GM10248 (cell line): Measurements from ENCODE around the gene POLR1D.

ENCODE experiments used
- CTCF ChIA-PET: fragments of 300-600 bp; sonication (Branson Sonifier 250); formaldehyde crosslinking; extraction: SDS; loops from one replicate; lab custom pipeline; 2021; ENCODE audit warnings: antibody characterized with exemption; lab: Yijun Ruan, JAX
- POLR2A ChIA-PET: fragments of 350-650 bp; sonication (Branson Sonifier 250); formaldehyde crosslinking; extraction: SDS; loops from one replicate; lab custom pipeline; 2020; ENCODE audit warnings: antibody characterized with exemption; lab: Yijun Ruan, JAX
- DNase-seq: peaks from one replicate; pipeline ENCODE4 v3.0.0; 2012; ENCODE audit errors: extremely low spot score
- TF ChIP-seq, protein P1 (sequence below): IDR thresholded peaks from 2 replicates; pipeline ENCODE4 v1.5.1; 2012; ENCODE audit warnings: mild to moderate bottlenecking, low read depth; ENCODE audit errors: extremely low read depth, missing control alignments, control extremely low read depth

POLR1D gene

DNA sequence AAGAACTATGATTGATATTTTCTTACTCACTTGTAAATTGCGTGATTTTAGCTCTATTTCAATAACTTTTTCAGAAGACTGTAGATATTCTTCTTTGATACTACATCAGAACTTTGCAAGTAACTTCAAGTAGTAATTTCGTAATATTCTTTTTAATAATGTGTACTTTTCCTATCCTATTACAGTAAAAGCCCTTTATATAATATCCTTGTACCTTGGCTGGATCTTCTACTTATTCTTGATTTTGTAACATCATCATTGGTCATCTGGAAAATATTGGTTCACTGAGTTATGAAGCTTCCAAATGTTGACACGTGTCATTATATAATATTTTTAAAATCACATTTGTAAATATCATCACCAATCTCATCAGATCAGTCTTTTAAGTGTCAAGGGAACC is 32.4 kb downstream of the POLR1D start:
- CTCF ChIA-PET = interaction anchor here (1.8 kb wide), 1 partner anchor 11 kb away, joined by 11 read pairs; no protein-coding TSS in a partner anchor
- DNase-seq = no peak
- POLR2A ChIA-PET = no interaction called here
- TF ChIP-seq, protein P1, sequence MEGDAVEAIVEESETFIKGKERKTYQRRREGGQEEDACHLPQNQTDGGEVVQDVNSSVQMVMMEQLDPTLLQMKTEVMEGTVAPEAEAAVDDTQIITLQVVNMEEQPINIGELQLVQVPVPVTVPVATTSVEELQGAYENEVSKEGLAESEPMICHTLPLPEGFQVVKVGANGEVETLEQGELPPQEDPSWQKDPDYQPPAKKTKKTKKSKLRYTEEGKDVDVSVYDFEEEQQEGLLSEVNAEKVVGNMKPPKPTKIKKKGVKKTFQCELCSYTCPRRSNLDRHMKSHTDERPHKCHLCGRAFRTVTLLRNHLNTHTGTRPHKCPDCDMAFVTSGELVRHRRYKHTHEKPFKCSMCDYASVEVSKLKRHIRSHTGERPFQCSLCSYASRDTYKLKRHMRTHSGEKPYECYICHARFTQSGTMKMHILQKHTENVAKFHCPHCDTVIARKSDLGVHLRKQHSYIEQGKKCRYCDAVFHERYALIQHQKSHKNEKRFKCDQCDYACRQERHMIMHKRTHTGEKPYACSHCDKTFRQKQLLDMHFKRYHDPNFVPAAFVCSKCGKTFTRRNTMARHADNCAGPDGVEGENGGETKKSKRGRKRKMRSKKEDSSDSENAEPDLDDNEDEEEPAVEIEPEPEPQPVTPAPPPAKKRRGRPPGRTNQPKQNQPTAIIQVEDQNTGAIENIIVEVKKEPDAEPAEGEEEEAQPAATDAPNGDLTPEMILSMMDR = no peak

DNA sequence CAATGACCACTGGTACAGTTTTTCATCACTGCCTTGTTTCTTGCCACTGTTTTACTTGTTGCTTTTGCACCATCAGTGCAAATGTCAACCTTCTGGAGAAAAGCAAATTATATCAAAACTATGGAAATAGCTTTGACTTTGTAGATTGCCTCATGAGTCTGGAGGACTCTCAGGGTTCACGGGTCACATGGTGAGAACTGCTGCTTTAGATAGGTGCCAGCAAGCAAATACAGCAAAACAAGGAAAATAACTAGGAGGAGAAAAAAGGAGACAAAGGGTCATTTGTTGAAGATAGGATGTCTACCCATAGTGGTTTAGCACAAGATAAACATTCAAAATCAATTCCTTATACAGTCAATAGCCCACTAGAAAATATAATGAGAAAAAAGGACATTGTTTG is 33.1 kb downstream of the POLR1D start:
- TF ChIP-seq, protein P1 = no peak
- ChIA-PET CTCF (no interaction called here), POLR2A (no interaction called here)
- DNase-seq = no peak

DNA sequence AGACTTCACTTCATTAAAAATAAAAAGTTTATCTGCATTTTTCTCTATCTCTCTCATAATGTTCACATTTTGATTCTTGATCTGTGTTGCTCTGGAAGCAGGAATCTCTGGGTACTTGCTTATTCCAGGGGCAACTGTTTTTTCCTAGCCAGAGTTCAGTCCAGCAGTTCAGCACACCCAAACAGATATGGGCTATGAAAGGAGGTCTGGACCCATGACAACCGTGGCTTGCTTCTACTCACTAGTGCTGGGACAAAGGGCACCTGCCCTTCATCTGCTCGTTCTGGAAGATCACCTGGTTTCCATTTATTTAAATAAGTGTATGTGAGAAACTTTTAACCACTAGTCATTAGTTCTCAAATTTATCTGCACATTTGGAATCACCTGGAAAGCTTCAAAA is 36.0 kb downstream of the POLR1D start:
- POLR2A ChIA-PET = no interaction called here
- CTCF ChIA-PET = interaction anchor here (1.0 to 1.3 kb wide), 3 partner anchors 10 to 38 kb away, joined by 3 to 4 read pairs (median 4); partner anchors contain the start of gene LNX2
- no peak for DNase-seq
- TF ChIP-seq, protein P1 = no peak

DNA sequence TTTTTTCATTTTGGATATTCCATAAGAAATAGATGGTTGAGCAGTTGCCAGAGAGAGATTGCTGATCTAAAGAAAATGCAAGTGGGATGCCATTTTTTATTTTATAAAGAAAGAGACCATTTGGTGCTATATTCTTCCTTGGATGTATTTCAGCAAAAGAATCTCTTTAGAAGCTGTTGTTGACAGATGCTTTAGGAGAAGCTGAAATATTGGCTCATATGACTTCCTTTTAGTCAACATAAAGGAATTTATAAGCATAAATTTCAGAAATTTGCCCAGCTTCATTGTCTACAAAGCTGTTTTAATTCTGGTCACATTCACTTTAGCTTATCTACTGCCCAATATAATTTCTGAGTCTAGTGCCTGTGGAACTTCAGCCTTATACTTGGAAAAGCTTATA is 36.9 kb downstream of the POLR1D start:
- POLR2A ChIA-PET = no interaction called here
- CTCF ChIA-PET = interaction anchor here (1.3 kb wide), 2 partner anchors 27 to 39 kb away, joined by 4 read pairs; partner anchors contain the start of gene LNX2

DNA sequence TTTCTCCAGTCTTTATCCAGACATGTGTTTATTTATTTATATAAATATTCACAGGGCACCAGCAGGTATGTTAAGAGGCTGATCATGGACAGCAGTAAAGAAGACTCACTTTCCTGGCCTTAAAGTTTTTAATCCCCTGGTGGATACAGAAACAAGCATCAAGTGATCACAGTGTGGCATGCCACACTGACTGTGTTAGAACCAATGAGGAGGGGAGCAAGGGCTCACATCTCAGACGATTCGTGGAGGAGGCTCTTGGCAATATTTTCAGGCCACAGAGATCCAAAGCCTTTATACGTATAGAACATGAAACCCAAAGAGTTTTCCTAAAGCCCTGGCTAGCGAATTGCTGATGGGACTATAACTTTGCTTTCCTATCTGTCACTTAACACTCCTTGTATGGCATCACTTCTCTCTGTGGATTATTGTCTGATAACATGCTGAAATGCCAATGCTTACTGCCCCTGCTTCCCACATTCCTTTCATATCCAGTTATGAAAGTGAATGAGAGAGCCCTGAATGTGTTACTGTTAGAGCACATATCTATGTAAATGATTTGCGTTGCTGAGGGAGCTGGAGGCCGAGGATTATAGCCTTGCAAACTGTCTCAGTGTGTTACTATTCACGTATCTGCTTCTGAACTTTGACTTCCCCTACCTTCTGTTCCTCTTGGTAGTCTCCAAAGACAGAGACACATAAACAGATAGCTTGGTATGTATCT is 37.6 kb downstream of the POLR1D start:
- ChIA-PET POLR2A (no interaction called here), CTCF (interaction anchor here (3.0 kb wide), 1 partner anchor 10 kb away, joined by 12 read pairs; no protein-coding TSS in a partner anchor)
- TF ChIP-seq, protein P1 = no peak
- no peak for DNase-seq

More for the DNA sequence above, 36.9 kb downstream of the POLR1D start:
- no peak for DNase-seq
- TF ChIP-seq, protein P1 = no peak

DNA sequence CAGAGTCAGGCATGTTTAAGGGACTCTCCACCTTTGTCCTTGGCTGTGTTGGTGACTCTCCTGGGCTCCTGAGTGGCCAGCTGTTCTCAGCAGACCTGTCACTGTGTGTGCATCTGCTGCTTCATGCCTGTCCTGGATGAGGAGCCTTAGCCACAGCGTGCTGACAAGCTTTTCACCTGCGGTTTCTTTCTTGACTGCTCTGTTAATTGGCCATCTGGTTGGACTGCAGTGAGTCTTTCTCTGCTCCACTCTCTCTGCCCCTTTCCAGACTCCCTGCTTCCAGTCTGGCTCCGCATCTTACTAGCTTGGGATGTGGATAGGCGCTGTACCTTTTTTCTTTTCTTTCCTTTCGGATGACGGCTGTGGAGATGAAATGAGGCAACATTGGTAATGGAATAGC is 38.8 kb downstream of the POLR1D start:
- DNase-seq = no peak
- POLR2A ChIA-PET = no interaction called here
- CTCF ChIA-PET = interaction anchor here (3.0 kb wide), 1 partner anchor 11 kb away, joined by 12 read pairs; no protein-coding TSS in a partner anchor
- TF ChIP-seq, protein P1 = no peak
